AG04449 (cell line): ENCODE measurements around the gene PHF12.

Source experiments
- CTCF ChIA-PET: fragments of 350-600 bp; formaldehyde crosslinking; extraction: SDS; loops from one replicate; lab custom pipeline; 2021; ENCODE audit warnings: antibody characterized with exemption; lab: Yijun Ruan, JAX
- POLR2A ChIA-PET: fragments of 400-600, 350-600 bp; formaldehyde crosslinking; extraction: SDS; loops from one replicate; lab custom pipeline; 2020; ENCODE audit warnings: antibody characterized with exemption, inconsistent platforms; lab: Yijun Ruan, JAX
- DNase-seq: peaks from one replicate; pipeline ENCODE4 v3.0.0-alpha.2; 2010; ENCODE audit warnings: low read depth, low spot score
- H3K4me3 ChIP-seq: 2 replicates; pipeline ENCODE4 v1.5.1; 2011; ENCODE audit warnings: low read depth, mild to moderate bottlenecking, control low read depth, low read length
- TF ChIP-seq, protein P1 (sequence below): IDR thresholded peaks from one replicate; pipeline ENCODE4 v1.5.1; 2011; ENCODE audit warnings: mild to moderate bottlenecking, moderate library complexity, low read length, control low read depth, inconsistent platforms; ENCODE audit not compliant: insufficient read depth; ENCODE audit errors: missing control alignments

PHF12 gene

DNA sequence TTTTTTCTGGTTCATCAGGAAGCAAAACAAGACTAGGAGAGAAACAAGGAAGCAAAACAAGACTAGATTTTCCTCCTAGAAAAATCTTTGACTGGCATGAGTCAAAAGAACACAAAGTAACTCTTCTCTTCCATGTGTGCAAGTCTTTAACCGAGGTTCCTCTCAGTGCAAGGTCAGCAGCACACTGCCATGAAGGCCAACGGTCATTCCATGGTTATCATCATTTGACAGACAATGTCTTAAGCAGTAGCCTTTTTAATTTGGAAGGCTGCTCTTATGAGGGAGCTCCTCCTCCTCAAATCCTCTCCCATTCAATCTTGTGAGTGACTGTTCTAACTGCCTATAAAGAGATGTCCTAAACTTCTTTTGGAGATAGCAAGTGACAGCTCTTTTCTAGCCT, 33.0 kb downstream of the PHF12 start:
- CTCF ChIA-PET = interaction anchor here (0.7 to 5.9 kb wide), 12 partner anchors 8 to 191 kb away, joined by 3 to 81 read pairs (median 4); partner anchors contain the start of genes FLOT2, NEK8 and TLCD1
- POLR2A ChIA-PET = no interaction called here
- no peak overlapping the region for H3K4me3 ChIP-seq
- no peak for DNase-seq
- TF ChIP-seq, protein P1, sequence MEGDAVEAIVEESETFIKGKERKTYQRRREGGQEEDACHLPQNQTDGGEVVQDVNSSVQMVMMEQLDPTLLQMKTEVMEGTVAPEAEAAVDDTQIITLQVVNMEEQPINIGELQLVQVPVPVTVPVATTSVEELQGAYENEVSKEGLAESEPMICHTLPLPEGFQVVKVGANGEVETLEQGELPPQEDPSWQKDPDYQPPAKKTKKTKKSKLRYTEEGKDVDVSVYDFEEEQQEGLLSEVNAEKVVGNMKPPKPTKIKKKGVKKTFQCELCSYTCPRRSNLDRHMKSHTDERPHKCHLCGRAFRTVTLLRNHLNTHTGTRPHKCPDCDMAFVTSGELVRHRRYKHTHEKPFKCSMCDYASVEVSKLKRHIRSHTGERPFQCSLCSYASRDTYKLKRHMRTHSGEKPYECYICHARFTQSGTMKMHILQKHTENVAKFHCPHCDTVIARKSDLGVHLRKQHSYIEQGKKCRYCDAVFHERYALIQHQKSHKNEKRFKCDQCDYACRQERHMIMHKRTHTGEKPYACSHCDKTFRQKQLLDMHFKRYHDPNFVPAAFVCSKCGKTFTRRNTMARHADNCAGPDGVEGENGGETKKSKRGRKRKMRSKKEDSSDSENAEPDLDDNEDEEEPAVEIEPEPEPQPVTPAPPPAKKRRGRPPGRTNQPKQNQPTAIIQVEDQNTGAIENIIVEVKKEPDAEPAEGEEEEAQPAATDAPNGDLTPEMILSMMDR = no peak

DNA sequence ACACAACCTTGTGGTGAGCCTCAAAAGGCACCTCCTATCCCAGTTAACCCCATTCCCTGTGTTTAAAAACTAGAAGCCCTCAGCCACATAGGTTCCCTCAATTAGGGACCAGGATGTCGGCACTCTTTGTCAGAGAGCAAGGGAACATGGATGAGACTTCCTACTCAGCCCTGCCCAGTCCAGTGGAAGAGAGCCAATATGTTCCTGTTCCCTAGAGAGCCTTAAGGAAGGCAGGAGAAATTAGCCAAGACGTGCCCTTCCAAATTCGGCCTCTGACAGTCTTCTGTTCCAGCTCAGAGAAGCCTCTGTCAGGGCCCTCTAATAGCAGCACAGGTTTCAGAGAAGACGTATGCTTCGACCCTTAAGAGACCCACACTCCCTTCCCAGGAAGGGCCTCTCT, 33.9 kb downstream of the PHF12 start:
- ChIA-PET POLR2A (no interaction called here), CTCF (interaction anchor here (0.7 to 5.9 kb wide), 16 partner anchors 8 to 194 kb away, joined by 3 to 81 read pairs (median 5); partner anchors contain the start of genes FLOT2, NEK8 and TLCD1)
- H3K4me3 ChIP-seq = no peak overlapping the region
- DNase-seq = no peak
- TF ChIP-seq, protein P1 = no peak

DNA sequence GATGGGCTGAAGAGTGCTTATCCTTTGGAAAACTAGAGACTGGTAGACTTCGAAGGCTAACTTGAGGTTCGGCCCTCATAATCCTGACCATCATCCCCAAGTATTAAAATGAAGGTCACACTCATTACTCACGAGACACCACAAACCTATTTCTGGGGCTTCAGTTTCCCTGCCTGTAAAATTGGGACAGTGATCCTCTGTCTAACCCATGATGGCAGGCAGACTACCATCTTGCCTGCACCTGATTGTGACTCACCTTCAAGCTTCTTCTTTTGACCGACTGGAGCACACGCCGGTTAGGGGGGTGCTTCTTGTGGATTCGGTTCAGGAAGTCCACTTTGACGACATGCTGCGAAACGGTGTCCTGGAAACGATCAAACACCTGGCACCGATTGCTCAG, 34.3 kb downstream of the PHF12 start:
- no peak overlapping the region for H3K4me3 ChIP-seq
- TF ChIP-seq, protein P1 = no peak
- DNase-seq = no peak
- ChIA-PET CTCF (interaction anchor here (0.7 to 5.9 kb wide), 21 partner anchors 7 to 195 kb away, joined by 3 to 81 read pairs (median 4); partner anchors contain the start of genes FAM222B, FLOT2, NEK8 and TLCD1), POLR2A (no interaction called here)

DNA sequence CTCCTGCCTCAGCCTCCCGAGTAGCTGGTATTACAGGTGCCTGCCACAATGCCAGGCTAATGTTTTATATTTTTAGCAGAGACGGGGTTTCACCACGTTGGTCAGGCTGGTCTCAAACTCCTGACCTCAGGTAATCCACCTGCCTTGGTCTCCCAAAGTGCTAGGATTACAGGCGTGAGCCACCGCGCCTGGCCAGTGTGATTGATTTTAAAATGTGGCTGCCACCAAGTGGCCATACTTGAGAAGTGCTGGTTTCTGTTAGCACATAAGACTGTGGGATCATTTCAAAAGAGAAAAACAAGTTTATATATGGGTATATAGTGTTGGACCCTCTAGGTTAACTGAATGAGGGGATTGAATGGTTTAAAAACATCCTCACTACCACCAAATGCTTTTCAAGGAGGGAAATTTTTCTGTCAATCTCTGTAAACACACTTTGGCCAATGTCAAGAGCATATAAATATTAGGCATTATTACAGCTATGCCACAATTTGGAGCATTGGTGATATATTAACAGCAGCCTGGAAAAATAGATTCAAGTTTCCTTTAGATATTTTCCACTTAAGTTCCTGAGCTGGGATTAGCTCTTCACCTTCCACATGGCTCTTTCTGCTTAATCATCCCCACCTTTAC, 34.9 kb downstream of the PHF12 start:
- ChIA-PET CTCF (interaction anchor here (0.7 to 5.9 kb wide), 25 partner anchors 8 to 201 kb away, joined by 3 to 81 read pairs (median 4); partner anchors contain the start of genes DHRS13, FAM222B, FLOT2 and NEK8), POLR2A (no interaction called here)
- TF ChIP-seq, protein P1 = peak; percentile 44
- H3K4me3 ChIP-seq = no peak overlapping the region
- no peak for DNase-seq

DNA sequence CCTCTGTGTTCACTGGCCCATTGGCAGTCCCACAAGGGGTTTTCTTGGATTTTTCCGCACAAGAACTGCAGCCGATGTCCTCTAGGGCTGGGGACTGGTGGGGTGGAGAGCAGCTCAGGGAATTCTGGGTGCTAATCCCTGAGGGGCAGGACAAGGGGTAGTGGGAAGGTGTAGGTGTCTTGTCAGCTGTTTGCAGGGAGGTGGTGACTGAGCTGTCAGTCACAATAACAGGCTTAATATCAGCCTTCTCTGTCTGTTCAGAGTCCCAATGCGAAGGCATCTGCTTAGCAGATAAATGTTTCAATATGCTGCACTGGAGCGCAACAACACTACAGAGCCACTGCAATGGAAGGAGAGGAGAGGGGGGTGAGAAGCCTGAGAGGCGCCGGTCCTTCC, 38.4 kb downstream of the PHF12 start:
- H3K4me3 ChIP-seq = no peak overlapping the region
- no peak for DNase-seq
- ChIA-PET CTCF (interaction anchor here (1.5 to 8.9 kb wide), 5 partner anchors 10 to 186 kb away, joined by 5 to 89 read pairs (median 7); partner anchors contain the start of gene DHRS13), POLR2A (no interaction called here)
- TF ChIP-seq, protein P1 = no peak

DNA sequence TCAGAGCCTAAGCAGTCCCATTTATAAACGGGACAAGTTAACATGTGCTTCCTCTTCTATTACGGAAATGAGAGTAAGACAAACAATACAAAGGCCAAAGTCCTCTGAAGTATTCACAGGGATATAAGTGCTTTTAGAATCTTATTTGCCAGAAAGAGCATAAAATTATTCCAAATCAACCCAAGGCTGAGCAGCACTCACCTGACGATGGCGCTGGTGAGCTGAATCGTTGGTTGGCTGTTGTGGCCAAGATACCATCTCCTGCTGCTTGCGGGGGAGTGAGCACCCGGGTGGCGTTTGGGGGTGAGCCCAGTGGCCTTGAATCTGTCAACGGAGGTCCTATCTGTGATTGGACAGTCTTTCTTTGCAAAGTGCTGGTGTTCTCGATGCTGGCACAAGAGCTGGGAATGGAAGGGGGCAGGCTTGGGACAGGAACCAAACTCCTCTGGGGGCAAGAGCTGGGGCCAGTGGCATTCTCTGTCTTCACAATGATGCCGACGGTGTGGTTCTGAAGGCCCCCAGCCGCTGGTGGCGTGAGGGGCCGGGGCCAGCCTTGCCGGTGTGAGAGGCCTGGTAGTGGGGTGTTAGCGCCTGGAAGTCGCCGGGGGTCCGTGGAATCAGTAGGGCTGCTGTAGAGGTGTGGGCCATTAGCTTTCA, 38.9 kb downstream of the PHF12 start:
- POLR2A ChIA-PET = no interaction called here
- no peak overlapping the region for H3K4me3 ChIP-seq
- no peak for DNase-seq
- CTCF ChIA-PET = interaction anchor here (1.3 to 8.9 kb wide), 7 partner anchors 10 to 185 kb away, joined by 4 to 89 read pairs (median 5); partner anchors contain the start of genes DHRS13 and FLOT2
- TF ChIP-seq, protein P1 = no peak
